Stimulated activated naive CD8-positive, alpha-beta T cell treated with anti-CD3 and anti-CD28 coated beads, Interleukin-15, Interleukin-2, amounts not matched to agents 100 U/mL and 50 U/mL, for 24 hours (primary cell): Measurements from ENCODE around the gene CACNA1I.

ENCODE experiments used
- ATAC-seq: fragments of 150-1000 bp; cut with Tn5 transposase; one replicate; pipeline ENCODE4 v1.10.0; 2021
- DNase-seq: peaks from one replicate; pipeline ENCODE4 v3.0.0; 2021

Gene CACNA1I

DNA sequence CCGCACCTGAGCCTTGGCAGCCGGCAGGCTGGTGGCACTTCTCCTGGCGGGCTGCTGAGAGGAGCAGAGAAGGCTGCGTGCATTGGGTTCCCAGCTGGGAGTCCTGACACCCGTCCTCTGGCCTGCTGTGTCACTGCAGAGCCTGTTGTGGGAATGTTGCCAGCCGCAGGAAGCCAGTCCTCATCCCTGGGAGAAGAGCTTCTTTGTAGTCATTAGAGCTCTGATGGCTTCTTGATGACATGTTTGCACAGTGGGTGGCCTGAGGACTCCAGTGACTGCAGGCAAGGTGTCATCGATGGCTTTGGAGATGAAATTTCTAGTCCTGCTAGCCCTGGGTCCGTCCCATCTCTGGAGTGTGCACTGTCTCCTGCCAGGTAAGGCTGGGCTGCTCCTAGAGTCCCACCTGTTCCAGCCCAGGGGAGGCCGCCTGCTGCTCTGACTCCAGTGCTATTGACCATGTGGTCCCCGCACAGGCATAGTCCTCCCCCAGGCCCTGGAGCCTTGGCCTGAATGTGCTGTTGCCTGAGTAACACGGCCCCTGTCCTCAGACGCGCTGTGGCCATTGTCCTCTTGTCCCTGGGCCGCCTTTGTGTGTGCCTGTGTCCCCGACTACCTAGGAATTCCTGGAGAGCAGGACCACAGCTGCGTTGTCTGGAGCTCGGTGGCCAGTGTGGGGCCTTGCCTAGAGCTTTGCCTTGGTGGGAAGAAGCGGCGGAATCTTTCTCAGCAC, 129.2 kb downstream of the CACNA1I start:
- DNase-seq (no peak), ATAC-seq (no peak)

DNA sequence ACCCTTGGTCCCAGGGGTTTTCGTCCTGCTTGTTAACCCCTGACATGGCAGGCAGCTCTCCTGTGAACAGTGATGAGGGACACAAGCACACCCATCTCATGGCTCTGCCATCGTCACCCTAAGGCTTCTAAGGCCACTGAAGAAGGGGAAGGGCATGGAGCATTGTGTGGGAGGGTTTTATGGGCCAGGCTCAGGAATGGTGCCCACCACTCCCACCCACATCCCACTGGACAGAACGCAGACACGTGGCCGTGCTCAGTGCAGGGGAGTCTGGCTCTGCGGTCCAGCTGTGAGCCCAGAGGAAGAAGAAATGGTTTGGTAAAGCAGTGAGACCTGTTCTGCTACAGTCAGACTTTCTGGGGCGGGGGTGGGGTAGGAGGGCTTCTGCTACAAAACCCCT, 130.0 kb downstream of the CACNA1I start:
- no peak for DNase-seq
- no peak for ATAC-seq

DNA sequence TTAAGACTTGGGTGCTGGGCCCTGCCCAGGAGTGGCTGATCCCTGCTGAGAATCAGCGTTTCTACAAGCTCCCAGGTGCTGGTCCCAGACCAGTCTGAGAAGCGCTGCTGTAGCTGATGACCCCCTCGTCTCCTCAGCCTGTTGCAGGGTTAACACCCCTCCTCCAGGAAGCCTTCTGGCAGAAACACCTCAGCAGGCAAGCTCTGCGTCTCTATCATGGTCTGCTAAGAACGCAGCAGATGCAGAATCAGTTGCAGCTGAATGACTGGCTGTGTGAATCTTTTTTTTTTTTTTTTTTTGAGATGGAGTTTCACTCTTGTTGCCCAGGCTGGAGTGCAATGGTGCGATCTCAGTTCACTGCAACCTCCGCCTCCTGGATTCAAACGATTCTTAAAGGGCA, 132.5 kb downstream of the CACNA1I start:
- ATAC-seq (no peak), DNase-seq (no peak)

DNA sequence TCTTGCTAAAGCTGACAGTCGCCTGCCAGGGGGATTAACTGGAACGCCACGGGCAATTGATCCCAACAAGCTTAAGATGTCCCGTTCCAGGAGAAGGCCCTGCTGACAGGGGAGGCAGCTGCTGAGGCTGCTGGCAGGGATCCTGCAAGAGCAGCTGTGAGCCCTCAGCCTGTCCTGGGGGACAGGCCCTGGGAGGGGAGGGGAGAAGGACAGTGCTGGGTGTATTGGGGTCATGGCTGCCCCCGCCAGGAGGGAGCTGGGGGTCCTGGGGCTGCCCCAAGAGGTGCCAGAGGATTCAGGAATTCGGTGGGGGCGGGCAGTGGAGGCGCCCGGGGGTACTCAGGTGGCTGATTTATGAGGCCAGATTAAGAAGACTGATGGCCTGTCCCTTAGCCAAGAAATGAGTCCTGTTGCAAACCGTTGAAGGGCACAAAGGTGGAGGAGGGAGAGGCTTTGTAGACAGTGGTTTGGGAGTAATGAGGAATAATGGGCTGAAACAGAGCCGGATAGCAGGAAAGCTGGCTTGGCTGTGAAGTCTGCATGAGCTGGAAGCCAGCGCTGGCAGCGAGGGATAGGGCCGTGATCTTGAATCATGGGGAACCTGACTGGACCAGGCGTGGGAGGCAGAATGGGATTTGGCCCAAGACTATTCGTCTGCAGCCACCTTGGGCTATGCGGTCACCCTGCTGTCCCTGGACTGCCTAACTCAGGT, 133.5 kb downstream of the CACNA1I start:
- DNase-seq (no peak), ATAC-seq (no peak)

DNA sequence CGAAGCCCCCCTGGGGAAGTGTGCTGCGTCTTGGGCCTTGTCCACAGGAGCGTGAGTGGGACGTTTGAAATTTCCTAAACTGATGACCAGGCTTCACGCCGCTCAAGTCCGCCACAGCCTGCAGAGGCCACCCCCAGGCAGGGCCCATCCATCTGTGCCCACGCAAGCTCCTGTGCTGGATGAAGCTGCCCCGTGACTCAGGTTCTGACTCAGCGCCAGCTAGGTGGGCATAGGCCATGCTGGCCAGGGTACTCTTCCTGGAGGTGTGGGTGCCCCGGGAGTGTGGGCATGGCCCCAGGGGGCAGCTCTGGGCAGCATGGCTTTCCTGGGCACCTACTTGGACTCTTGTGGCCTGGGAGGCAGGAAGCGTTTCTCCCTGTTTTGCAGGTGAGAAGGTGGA, 134.8 kb downstream of the CACNA1I start:
- DNase-seq (no peak), ATAC-seq (no peak)

DNA sequence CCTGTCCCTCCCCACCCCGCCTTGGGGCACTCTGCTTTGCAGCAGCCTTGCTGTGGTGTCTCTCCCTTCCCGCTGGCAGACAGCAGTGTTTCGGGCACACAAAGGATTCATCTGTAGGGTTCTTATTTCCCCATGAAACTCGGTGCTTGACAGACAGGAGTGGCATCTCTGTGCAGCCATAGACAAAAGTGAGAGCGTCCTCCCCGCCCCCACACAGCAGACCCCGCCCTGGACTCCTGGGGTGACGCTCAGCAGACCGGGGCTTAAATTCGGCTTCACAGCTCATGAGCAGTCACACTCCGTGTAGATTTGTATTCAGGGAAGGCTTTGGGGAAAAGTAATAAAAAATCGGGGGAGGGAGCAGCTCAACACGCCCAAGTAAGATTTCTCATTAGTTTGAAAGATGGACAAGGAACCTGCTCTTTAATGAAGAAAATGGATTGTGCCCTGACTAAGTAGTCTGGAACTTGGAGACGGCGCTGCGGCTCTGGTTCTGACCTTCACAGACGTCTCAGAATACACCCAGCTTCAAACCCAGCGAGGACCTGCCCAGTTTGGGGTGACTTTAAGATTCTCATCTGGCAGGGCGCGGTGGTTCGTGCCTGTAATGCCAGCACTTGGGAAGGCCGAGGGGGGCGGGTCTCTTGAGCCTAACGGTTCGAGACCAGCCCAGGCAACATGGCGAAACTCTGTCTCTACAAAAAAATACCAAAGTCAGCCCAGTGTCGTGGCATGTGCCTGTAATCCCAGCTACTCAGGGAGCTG, 136.0 kb downstream of the CACNA1I start:
- DNase-seq (no peak), ATAC-seq (no peak)

DNA sequence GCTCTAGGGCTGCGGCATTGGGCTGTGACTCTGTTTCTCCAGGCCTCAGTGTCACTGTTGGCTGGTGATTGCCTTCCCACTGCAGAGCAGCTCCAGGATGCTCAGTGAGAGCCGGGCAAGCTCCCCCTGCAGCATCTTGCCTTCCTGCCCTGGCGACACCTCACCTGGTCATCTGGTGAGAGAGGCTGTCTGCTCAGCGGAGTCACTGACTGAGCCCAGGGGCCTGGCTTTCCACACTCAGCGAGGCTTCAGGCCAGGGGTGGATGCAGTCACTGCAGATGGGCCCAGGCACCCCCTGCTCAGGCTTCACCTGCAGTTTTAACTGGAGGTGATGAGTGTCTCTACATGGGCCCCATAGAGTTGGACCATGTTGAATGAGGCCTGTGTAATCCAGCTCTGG, 136.8 kb downstream of the CACNA1I start:
- DNase-seq = no peak
- ATAC-seq = no peak

DNA sequence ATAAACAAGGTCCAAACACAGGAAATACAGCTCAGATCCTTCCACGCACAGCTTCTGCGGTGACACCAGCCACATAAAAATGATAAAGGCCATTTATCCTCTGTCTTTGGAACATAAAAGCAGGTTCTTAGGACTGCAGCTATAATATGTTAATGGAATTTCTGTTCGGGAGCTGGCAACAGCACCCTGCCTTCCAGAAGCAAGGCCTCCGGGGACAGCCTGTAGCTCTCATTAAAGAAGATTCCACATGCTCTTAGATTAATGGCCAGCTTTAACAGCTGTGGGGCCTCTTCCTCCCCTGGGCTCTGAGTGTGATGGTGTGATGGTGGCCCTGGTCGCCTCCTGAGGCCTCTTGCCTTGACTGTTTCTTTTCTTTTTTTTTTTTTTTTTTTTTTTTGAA, 137.3 kb downstream of the CACNA1I start:
- DNase-seq (no peak), ATAC-seq (no peak)

DNA sequence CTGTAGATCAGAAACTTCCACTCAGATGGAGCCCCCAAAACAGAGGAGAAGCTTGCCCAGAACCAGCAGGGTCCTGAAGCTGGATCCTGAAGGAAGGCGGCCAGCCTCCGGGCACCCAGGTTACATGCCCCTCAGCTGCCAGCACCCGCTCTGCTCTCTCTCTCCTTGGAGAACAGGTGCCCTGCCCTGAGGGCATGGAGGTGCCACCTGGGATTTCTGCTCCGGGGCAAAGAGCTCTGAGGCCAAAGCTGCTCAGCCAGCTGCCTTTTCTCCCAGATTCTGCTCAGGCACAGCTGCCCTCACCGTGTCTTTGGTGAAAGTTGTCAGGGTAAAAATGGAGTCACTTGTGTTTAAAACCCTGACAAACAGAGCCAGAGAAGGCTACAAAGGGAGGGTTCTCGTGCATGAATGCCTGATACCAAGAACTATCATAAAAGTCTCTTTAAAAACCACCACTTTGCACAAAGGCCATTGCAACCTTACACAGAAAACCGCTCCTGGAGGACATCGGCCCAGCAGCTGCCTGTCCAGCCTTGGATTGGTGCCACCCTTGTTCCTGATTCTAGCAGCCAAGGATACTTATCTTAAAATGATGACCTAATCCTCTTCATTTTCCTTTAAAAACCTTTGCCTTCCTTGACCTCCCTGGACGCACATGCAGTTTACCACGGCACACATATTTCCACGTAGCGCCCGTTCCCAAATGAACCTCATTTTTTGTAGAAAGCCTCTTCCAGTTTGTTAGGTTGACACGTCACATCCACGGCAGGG, 140.0 kb downstream of the CACNA1I start:
- no peak for DNase-seq
- no peak for ATAC-seq

DNA sequence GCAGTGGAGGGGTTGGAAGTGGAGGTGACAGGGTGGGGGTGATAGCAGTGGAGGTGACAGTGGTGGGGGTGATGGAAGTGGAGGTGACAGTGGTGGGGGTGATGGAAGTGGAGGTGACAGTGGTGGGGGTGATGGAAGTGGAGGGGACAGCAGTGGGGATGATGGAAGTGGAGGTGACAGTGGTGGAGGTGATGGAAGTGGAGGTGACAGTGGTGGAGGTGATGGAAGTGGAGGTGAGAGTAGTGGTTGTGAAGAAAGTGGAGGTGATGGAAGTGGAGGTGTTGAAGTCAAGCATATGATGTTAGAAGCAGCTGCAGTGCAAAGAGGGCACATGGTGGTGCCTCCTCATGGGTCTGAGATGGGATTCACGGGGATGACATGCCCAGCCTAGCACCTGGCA, 141.5 kb downstream of the CACNA1I start:
- no peak for DNase-seq
- ATAC-seq = no peak

DNA sequence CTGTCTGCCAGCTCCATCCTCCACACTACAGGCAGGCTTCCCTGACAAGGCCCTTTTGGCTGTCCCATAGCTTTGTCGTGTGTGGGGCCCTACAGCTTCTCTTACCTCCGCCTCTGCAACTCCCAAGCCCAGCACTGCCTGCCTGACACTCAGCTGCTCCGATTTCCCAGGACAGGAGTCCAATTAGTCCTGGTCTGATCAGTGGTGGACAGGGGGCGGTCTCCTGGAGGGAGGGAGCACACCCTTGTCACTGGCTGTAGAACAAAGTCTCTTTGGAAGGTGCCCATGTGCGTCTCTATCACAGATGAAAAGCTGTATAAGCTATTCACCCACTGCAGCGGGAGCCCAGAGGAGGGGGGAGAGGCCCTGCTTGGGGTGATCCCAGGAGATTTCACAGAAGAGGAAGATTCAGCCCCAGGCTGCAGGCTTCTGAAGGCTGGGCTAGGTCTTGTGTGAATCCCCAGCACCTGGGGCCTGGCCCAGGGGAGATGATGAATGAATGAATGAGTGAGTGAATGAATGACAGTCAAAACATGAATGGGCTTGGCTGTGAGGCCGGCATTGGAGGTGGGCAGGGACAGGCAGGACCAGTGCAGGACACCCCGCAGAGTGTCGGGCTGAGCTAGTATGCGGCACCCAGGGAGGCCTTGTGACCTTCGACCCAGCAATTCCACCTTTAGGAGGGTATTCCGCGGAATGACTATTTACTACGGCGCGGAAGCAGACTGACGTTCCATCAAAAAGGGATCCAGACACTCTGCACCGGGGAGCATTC, 142.4 kb downstream of the CACNA1I start:
- no peak for ATAC-seq
- no peak for DNase-seq

DNA sequence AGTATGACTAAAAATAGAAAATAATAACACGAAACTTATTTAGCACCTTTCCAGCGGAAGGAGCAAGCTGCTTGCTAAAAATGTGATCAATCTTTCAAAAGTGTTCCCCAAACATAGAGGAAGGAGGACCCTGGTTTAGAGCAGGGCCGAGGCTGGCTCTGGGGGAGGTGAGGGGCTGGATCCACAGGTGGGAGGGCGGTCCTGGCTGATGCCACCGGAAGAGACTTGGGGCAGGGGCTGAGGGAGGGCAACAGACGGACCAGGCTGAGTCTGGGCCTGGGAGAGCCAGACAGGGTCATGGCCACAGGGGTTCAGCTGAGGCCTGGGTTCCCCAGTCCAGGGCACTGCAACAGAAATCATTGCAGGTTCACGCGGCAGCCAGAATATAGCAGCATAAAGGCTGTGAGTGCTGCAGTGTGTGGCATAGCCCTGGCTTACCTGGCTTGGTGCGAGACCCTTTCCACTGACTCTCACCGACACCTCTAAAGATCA, 143.3 kb downstream of the CACNA1I start:
- ATAC-seq = no peak
- DNase-seq = no peak

DNA sequence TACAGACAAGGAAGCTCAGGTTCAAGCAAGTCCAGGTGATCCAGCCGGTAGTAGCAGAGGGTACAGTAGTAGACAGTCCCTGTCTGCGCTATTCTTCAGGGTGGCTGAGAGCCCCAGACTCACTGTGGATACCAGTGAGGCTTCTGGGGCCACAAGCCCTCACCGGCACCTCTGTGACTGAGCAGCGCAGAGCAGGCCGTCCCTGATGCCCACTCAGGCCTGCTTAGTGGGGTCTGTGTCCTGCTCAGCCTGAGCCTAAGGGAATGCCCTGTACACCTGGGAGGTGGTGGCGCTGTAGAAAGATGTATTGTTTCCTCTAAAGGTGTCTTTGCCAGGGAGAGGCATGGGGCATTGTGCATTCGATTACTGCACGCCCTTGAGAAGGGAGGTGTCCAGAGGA, 143.8 kb downstream of the CACNA1I start:
- no peak for ATAC-seq

DNA sequence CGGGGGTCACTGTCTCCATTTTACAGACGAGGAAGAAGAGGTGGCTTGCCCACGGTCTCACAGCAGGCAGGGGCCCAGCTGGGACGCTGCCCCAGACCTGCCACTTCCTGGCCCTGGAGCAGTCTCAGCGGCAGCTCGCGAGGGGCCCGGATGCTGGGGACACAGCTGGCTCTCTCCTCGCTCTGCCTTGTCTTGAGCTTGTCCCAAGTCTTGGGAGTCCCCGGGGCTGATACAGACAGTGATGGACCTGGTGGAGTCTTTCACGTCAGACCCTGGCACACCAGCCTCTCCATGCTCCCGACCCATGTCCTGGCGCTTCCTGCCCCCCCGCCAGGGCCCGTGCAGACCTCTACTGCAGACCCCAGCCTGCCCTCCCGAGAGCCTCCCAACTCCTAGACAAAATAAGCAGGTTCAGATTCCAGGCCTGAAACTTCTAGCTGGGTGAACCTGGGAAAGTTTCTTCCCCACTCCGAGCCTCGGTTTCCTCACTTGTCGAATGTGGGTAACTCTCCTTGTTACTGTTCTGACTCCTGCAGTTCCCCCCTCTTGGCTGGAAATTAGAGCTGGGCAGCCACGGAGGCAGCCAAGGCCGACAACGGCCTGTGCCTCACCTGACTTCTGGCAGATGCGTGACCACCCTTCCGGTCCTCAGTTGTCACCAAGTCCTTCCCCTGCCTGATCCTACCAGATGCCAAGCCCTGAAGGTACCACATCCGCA, 145.4 kb downstream of the CACNA1I start:
- ATAC-seq = no peak
- no peak for DNase-seq

More for the DNA sequence above, 143.8 kb downstream of the CACNA1I start:
- no peak for DNase-seq

DNA sequence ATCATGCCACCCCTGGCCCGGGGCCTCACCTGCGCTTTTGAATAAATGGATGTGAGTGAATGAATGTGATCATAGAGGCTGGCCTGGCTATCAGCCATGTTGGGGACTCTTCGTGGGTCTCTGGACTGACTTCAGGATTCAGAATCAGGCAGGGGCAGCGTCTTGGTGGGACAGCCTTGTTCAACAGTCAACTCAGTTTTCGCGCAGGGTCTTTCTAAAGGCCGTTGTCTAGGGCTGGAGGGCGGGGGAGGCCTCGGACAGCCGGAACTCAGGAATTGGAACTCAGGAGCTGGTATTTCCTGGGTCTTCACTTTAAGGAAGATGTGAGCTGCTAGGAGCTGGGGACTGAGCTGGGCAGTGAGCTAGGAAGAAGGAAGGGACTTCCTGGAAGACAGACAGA, 146.0 kb downstream of the CACNA1I start:
- ATAC-seq = no peak

DNA sequence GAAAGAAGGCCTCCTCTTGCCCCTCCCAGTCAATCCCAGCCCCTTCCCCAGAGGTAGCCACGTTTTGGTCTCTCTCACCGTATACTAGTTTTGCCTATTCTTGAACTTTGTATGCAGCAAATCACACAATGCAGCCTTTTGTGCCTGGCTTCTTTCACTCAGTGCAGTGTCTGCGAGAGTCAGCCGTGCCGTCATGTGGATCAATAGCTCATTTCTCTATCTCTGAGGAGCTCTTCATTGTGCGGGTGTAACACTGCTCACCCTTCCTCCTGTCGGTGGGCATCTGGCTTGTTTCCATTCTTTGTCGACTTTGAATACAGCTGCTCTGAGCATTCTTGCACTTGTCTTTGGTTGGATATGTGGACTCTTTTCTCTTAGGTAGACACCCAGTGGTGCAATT, 146.5 kb downstream of the CACNA1I start:
- DNase-seq = no peak
- no peak for ATAC-seq

More for the DNA sequence above, 146.0 kb downstream of the CACNA1I start:
- no peak for DNase-seq

DNA sequence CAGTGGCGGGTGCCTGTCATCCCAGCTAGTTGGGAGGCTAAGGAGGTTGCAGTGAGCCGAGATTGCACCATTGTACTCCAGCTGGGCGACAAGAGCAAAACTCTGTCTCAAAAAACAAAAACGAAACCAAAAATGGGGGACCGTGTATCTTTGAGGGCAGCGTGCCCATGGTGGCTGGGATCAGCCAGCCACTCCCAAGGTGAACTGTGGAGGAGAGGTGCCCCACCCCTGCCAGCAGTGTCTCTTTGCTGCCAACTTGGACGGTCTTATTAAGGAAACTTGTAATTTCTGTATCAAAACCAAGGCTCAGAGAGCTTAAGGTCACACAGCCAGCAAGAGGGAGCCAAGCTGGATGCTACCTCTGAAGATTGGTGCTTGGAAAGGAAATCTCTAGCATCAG, 147.7 kb downstream of the CACNA1I start:
- ATAC-seq = no peak
- no peak for DNase-seq

DNA sequence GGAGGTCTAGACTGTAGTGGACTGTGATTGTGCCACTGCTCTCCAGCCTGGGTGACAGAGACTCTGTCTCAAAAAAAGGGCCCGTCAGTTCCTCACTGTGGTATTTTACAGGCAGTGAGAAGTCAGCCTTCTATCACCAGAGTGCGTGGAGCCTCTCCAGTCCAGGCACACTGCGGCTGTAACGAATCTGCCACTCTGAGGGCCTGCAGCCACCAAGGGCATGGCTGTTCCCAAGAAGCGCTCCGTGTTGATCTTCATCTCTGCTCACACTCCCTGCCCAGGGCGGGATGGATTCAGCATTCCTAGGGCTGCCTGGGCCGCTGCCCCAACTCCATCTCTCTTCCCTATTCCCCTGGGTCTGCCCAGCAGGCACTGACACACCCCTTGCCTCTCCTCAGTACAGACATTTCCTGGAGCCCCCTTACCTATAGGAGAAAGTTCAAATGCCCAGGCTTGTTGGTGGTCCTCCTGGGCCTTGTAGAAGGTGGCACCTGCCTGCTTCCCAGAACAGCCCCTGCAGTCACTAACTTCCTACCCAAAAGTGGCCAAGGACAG, 148.4 kb downstream of the CACNA1I start:
- DNase-seq (no peak), ATAC-seq (no peak)

DNA sequence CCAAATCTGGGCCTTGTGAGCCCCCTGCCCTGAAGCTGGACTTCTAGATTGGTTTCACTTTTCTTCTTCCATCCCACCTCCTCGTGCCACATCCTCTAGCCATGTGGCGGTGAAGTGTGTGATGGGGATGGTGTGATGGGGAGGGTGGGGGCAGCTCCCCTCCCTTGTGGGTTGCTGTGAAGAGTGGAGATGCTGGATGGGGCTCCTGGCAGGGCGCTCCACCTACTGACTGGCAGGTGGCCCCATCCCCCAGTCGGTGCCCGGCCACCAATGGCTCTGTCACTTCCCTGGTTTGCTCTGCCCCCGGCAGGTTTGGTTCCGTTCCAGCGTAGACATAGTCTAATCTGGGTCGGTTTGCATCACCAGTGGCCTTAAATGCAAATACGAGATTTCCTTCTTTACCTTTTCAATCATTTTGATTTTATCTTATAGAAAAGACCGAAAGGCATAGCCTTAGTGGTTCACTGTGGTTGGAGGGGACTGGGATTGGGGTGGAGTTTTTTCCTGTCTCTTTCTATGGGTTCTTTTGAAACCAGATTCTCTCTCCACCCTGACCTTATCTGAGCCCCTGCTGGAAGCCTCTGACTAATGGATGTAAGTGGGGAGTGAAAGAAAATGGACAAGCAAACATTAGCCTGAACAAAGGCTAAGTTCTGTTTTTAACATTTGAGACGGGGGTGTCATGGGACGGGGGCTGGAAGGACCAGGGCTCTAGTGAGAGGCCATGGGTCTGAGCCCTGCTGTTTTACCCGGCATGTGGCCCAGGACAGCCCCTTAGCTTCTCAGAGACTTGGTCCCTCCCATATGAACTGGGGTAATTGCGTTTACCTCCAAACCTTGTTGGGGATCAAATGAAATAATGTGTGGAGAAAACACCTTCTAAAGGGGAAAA, 149.3 kb downstream of the CACNA1I start:
- DNase-seq (no peak), ATAC-seq (no peak)
